Hepatocyte (in vitro differentiated cells): ENCODE data around the gene CDCA7. TPM values are rescaled to one million over a fixed set of nuclear protein-coding genes. Genes with fewer than 3 reads are reported as not detected.
"Not testable (repeated sequence)": the region's sequence is repeated elsewhere in the genome, so short reads cannot be mapped to it uniquely, and the experiment has no call there.

Source experiments
- DNase-seq: peaks from one replicate; pipeline ENCODE4 v3.0.0-alpha.2; 2016; ENCODE audit warnings: low spot score
- H2AFZ ChIP-seq: fragments of 200-600 bp; sonication (generic); 2 replicates; pipeline ENCODE4 v1.6.0; 2016; ENCODE audit warnings: antibody characterized with exemption, mild to moderate bottlenecking
- H3K27ac ChIP-seq: fragments of 200-600 bp; sonication (generic); 2 replicates; pipeline ENCODE4 v1.5.1; 2016; ENCODE audit warnings: mild to moderate bottlenecking
- H3K27me3 ChIP-seq: fragments of 200-600 bp; sonication (generic); 2 replicates; pipeline ENCODE4 v1.6.1; 2016
- H3K36me3 ChIP-seq: fragments of 200-600 bp; sonication (generic); replicated peaks from 2 replicates; pipeline ENCODE4 v1.5.1; 2016; ENCODE audit warnings: low read depth; ENCODE audit not compliant: insufficient read depth
- H3K4me1 ChIP-seq: fragments of 200-600 bp; sonication (generic); 2 replicates; pipeline ENCODE4 v1.5.1; 2016; ENCODE audit warnings: mild to moderate bottlenecking, moderate library complexity; ENCODE audit not compliant: insufficient read depth
- H3K4me2 ChIP-seq: fragments of 200-600 bp; sonication (generic); 2 replicates; pipeline ENCODE4 v1.6.0; 2016
- H3K4me3 ChIP-seq: fragments of 200-600 bp; sonication (generic); 2 replicates; pipeline ENCODE4 v1.5.1; 2016; ENCODE audit warnings: mild to moderate bottlenecking
- H3K79me2 ChIP-seq: fragments of 200-600 bp; sonication (generic); 2 replicates; pipeline ENCODE4 v1.6.0; 2017; ENCODE audit warnings: mild to moderate bottlenecking
- H3K9me2 ChIP-seq: fragments of 200-600 bp; sonication (generic); replicated peaks from 2 replicates; pipeline ENCODE4 v1.6.0; 2017; ENCODE audit warnings: mild to moderate bottlenecking; ENCODE audit not compliant: insufficient read depth
- H3K9me3 ChIP-seq: fragments of 200-600 bp; sonication (generic); 2 replicates; pipeline ENCODE4 v1.5.1; 2016; ENCODE audit warnings: low read depth, mild to moderate bottlenecking
- H4K20me1 ChIP-seq: fragments of 200-600 bp; sonication (generic); 2 replicates; pipeline ENCODE4 v1.6.0; 2016; ENCODE audit warnings: mild to moderate bottlenecking; ENCODE audit not compliant: insufficient read depth, poor library complexity, severe bottlenecking
- EZH2 ChIP-seq: fragments of 200-600 bp; sonication (generic); IDR thresholded peaks from 2 replicates; pipeline ENCODE4 v1.6.1; 2016; ENCODE audit warnings: antibody characterized with exemption, mild to moderate bottlenecking, borderline replicate concordance
- EZH2phosphoT487 ChIP-seq: fragments of 200-600 bp; sonication (generic); IDR thresholded peaks from one replicate; pipeline ENCODE4 v1.6.1; 2018; ENCODE audit warnings: antibody characterized with exemption, mild to moderate bottlenecking, low read depth, moderate library complexity; ENCODE audit not compliant: unreplicated experiment, severe bottlenecking
- WGBS: methylation state at CpG from one replicate; pipeline ENCODE4 v1.1.6; 2016; ENCODE audit warnings: low lambda C conversion rate; ENCODE audit errors: missing lambda C conversion rate; 5-methylcytosine and 5-hydroxymethylcytosine counted together
- polyA plus RNA-seq: library from polyadenylated mRNA; unstranded; fragments of >200 nt; fragmentation: Nextera tagmentation; extraction: Ambion mirVana; gene quantifications from 2 replicates; pipeline ENCODE4 v1.2.1, GENCODE V29; 2016
- total RNA-seq: library from RNA; depleted of rRNA; stranded (reverse); fragments of >200 nt; gene quantifications from 2 replicates; pipeline ENCODE4 v1.2.3, GENCODE V29; 2014
- TF ChIP-seq, protein P1 (sequence below): fragments of 200-600 bp; sonication (generic); IDR thresholded peaks from 2 replicates; pipeline ENCODE4 v1.5.1; 2016; ENCODE audit warnings: antibody characterized with exemption, mild to moderate bottlenecking; ENCODE audit not compliant: poor library complexity

CDCA7 gene
- total and polyA plus RNA-seq, 2 experiments from 2014 or later, result 4.9 to 8.7 TPM

DNA sequence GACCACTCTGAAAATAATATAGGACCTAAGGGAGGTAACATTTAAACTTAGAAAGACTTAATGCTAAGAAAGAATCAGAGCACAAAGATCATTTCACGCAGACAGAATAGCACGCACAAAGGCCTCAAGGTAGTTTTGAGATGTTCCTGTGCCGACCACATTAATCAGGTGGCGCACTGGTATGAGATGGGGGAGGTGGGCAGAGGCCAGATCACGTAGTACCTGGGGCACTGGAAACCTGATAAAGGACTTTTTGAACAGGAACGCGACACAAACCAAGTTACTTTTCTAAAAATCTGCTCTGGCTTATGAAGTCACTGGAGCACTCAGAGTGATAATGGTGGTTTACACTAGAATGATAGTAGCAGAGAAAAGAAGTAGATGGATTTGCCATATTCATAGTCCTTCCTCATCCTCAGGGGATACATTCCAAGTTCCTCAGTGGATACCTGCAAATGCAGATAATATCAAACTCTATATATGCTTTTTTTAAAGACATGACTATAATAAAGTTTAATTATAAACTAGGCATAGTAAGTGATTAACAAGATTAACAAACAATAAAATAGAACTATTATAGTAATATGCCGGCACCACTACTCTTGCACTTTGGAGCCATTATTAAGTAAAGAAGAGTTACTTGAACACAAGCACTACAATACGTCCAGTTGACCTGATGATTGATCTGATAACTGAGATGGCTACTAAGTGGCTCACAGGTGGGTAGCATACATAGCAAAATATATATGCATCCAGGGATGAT is 42.6 kb upstream of the CDCA7 start:
- H3K27me3 ChIP-seq, result no peaks in the 10 kb centered on the region
- H3K4me2 ChIP-seq, result no peak overlapping the region
- no peak overlapping the region for H3K4me3 ChIP-seq
- TF ChIP-seq, protein P1, sequence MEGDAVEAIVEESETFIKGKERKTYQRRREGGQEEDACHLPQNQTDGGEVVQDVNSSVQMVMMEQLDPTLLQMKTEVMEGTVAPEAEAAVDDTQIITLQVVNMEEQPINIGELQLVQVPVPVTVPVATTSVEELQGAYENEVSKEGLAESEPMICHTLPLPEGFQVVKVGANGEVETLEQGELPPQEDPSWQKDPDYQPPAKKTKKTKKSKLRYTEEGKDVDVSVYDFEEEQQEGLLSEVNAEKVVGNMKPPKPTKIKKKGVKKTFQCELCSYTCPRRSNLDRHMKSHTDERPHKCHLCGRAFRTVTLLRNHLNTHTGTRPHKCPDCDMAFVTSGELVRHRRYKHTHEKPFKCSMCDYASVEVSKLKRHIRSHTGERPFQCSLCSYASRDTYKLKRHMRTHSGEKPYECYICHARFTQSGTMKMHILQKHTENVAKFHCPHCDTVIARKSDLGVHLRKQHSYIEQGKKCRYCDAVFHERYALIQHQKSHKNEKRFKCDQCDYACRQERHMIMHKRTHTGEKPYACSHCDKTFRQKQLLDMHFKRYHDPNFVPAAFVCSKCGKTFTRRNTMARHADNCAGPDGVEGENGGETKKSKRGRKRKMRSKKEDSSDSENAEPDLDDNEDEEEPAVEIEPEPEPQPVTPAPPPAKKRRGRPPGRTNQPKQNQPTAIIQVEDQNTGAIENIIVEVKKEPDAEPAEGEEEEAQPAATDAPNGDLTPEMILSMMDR, result no peak
- TF ChIP-seq EZH2phosphoT487 (no peak), EZH2 (no peak)
- H3K79me2 ChIP-seq, result no peaks in the 10 kb centered on the region
- H3K27ac ChIP-seq, result no peak overlapping the region
- H2AFZ ChIP-seq, result no peak overlapping the region
- no peaks in the 10 kb centered on the region for H4K20me1 ChIP-seq
- H3K36me3 ChIP-seq, result no peaks in the 10 kb centered on the region
- no peaks in the 10 kb centered on the region for H3K4me1 ChIP-seq
- 88% methylated on average over 9 of the region's 9 CpGs for WGBS
- no peaks in the 10 kb centered on the region for H3K9me2 ChIP-seq
- no peak for DNase-seq
- H3K9me3 ChIP-seq, result no peaks in the 10 kb centered on the region

DNA sequence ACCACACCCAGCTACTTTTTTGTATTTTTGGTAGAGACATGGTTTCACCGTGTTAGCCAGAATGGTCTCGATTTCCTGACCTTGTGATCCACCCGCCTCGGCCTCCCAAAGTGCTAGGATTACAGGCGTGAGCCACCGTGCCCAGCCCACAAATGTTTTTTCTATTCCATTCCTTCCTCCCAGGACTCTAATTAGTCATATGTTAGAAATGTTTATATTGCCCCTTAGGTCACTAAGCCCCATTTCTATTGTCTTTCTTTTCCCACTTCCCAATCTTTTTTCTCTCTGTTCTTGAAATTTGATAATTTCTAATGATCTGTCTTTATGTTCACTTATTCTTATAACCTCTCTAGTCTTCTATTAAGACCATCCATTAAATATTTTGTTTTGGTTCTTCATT is 31.3 kb upstream of the CDCA7 start:
- TF ChIP-seq EZH2 (no peak), EZH2phosphoT487 (no peak)
- TF ChIP-seq, protein P1, result no peak
- Histone ChIP-seq H3K79me2 (no peaks in the 10 kb centered on the region), H3K9me2 (no peaks in the 10 kb centered on the region), H3K4me1 (no peaks in the 10 kb centered on the region), H3K4me2 (no peak overlapping the region), H3K4me3 (no peak overlapping the region), H3K9me3 (no peaks in the 10 kb centered on the region), H2AFZ (no peak overlapping the region), H3K27me3 (no peaks in the 10 kb centered on the region), H3K36me3 (no peaks in the 10 kb centered on the region), H4K20me1 (no peaks in the 10 kb centered on the region), H3K27ac (no peak overlapping the region)
- 98% methylated on average over 6 of the region's 6 CpGs for WGBS
- no peak for DNase-seq

DNA sequence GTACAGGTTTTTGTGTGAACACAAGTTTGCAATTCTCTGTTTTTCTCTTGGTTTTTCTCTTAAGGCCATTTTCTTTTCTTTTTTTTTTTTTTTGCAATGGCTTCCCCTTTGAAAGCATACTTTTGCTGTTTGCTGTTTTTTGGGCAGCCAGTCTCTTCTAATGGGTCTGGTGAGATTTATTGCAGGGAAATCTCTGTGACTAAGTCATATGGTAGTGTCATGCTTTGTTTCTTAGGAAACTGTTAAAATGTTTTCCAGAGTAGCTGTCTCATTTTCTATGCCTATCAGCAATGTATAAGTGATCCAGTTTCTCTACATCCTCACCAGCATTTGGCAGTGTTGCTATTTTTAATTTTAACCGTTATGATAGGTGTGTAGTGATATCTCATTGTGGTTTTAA is 27.9 kb upstream of the CDCA7 start:
- H4K20me1 ChIP-seq, result no peaks in the 10 kb centered on the region
- 93% methylated on average over 1 of the region's 1 CpG for WGBS
- no peaks in the 10 kb centered on the region for H3K79me2 ChIP-seq
- H3K27me3 ChIP-seq, result no peaks in the 10 kb centered on the region
- no peak for DNase-seq
- no peaks in the 10 kb centered on the region for H3K36me3 ChIP-seq
- TF ChIP-seq, protein P1, result no peak
- TF ChIP-seq EZH2 (no peak), EZH2phosphoT487 (no peak)
- no peak overlapping the region for H3K4me2 ChIP-seq
- peaks cover 4% of the 10 kb centered on the region for H3K9me3 ChIP-seq
- no peaks in the 10 kb centered on the region for H3K4me1 ChIP-seq
- H3K27ac ChIP-seq, result no peak overlapping the region
- H3K4me3 ChIP-seq, result no peak overlapping the region
- no peaks in the 10 kb centered on the region for H3K9me2 ChIP-seq
- no peak overlapping the region for H2AFZ ChIP-seq

DNA sequence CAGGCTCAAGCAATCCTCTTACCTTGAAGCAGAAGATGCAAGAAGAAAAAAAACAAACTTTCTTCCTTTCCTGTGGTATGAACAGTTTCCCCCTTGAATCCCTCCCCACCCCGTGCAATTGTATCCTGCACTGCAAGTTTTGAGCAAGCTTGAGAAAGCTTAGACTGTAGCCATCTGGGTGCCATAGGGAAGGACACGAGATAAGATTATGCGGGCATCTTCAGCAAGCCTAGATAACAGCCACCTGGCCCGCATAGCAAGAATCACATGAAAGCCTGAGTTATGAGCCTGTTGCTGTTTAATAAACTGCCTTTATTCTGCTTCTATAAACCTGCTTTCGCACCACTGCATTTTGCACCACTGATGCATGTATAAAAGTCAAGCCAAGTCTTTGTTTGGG is 27.3 kb upstream of the CDCA7 start:
- Histone ChIP-seq H4K20me1 (no peaks in the 10 kb centered on the region), H3K9me2 (no peaks in the 10 kb centered on the region), H3K9me3 (peaks cover 4% of the 10 kb centered on the region), H3K4me2 (no peak overlapping the region), H3K4me3 (no peak overlapping the region), H2AFZ (no peak overlapping the region), H3K27me3 (no peaks in the 10 kb centered on the region), H3K27ac (no peak overlapping the region), H3K36me3 (no peaks in the 10 kb centered on the region), H3K4me1 (no peaks in the 10 kb centered on the region), H3K79me2 (no peaks in the 10 kb centered on the region)
- TF ChIP-seq EZH2phosphoT487 (no peak), EZH2 (no peak)
- TF ChIP-seq, protein P1, result no peak
- 81% methylated on average over 5 of the region's 5 CpGs for WGBS
- DNase-seq, result no peak

DNA sequence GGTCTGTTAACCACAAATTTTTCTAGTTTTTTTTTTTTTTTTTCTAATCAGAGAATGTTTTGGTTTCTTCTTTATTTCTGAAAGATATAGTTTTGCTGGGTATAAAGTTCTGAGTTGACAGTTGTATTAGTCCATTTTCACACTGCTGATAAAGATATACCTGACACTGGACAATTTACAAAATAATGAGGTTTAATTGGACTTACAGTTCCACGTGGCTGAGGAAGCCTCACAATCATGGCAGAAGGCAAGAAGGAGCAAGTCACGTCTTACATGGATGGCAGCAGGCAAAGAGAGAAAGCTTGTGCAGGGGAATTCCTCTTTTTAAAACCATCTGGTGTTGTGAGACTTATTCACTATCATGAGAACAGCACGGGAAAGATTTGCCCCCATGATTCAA is 21.7 kb upstream of the CDCA7 start:
- not testable (repeated sequence) for H2AFZ ChIP-seq, DNase-seq, H3K79me2 ChIP-seq, H3K9me2 ChIP-seq, H3K4me1 ChIP-seq, H4K20me1 ChIP-seq, H3K9me3 ChIP-seq, H3K27me3 ChIP-seq, H3K4me3 ChIP-seq, H3K27ac ChIP-seq, H3K4me2 ChIP-seq, H3K36me3 ChIP-seq
- 50% methylated on average over 3 of the region's 3 CpGs for WGBS
